CD14-positive monocyte (primary cell): ENCODE data around the gene SLC38A5. TPM values are rescaled to one million over a fixed set of nuclear protein-coding genes. Genes with fewer than 3 reads are reported as not detected.

ENCODE experiments used
- DNase-seq, 3 donors: peaks; one replicate each; pipeline ENCODE4 v3.0.0-alpha.2; 2011 to 2022
- H2AFZ ChIP-seq: 2 replicates; pipeline ENCODE4 v1.6.0; 2012; ENCODE audit warnings: mild to moderate bottlenecking, low read depth, low read length, inconsistent platforms; ENCODE audit not compliant: insufficient read depth, poor library complexity, severe bottlenecking
- H3K27ac ChIP-seq, 2 donors: 1 replicate in 1 of 2; 2 replicates in 1 of 2; pipeline ENCODE4 v1.5.1; 2012 to 2013; ENCODE audit warnings: low read length in 2 of 2, control low read depth in 1 of 2, inconsistent platforms in 1 of 2, low read depth in 1 of 2, mild to moderate bottlenecking in 1 of 2
- H3K27me3 ChIP-seq, 2 donors: one replicate each; pipeline versions ENCODE4 v1.6.0 to v1.6.1; 2011 to 2013; ENCODE audit warnings: low read length in 2 of 2; ENCODE audit not compliant: control insufficient read depth in 2 of 2, insufficient read depth in 2 of 2
- H3K36me3 ChIP-seq, 2 donors: replicated peaks in 1 of 2; 1 replicate in 1 of 2; 2 replicates in 1 of 2; pipeline versions ENCODE4 v1.5.1 to v1.6.1; 2012 to 2013; ENCODE audit warnings: low read length in 2 of 2, control low read depth in 1 of 2, inconsistent platforms in 1 of 2, mild to moderate bottlenecking in 1 of 2; ENCODE audit not compliant: insufficient read depth in 2 of 2, control insufficient read depth in 1 of 2
- H3K4me1 ChIP-seq, 2 donors: 1 replicate in 1 of 2; 2 replicates in 1 of 2; pipeline versions ENCODE4 v1.5.1 to v1.6.1; 2012 to 2013; ENCODE audit warnings: low read length in 2 of 2, control low read depth in 1 of 2, inconsistent platforms in 1 of 2, mild to moderate bottlenecking in 1 of 2, moderate library complexity in 1 of 2; ENCODE audit not compliant: insufficient read depth in 2 of 2, control insufficient read depth in 1 of 2
- H3K4me2 ChIP-seq: replicated peaks from 2 replicates; pipeline ENCODE3; 2012; ENCODE audit warnings: low read length, moderate library complexity, mild to moderate bottlenecking; ENCODE audit not compliant: poor library complexity, severe bottlenecking; ENCODE audit errors: extremely low read depth
- H3K4me3 ChIP-seq, 3 experiments: fragments of 200-600 bp in 1 of 3; sonication (generic) in 1 of 3; replicated peaks in 1 of 3; 1 replicate in 2 of 3; 2 replicates in 1 of 3; pipeline ENCODE4 v1.5.1; 2011 to 2013; ENCODE audit warnings: low read length in 3 of 3, mild to moderate bottlenecking in 3 of 3, control low read depth in 2 of 3, low read depth in 2 of 3, inconsistent platforms in 1 of 3, moderate library complexity in 1 of 3
- H3K79me2 ChIP-seq: 2 replicates; pipeline ENCODE4 v1.6.0; 2012; ENCODE audit warnings: mild to moderate bottlenecking, control low read depth, inconsistent platforms, low read length, moderate library complexity; ENCODE audit not compliant: insufficient read depth
- H3K9ac ChIP-seq: 2 replicates; pipeline ENCODE4 v1.6.0; 2017; ENCODE audit warnings: low read length, mild to moderate bottlenecking; ENCODE audit not compliant: insufficient read depth, poor library complexity, severe bottlenecking
- H3K9me3 ChIP-seq, 2 donors: replicated peaks in 1 of 2; 1 replicate in 1 of 2; 2 replicates in 1 of 2; pipeline versions ENCODE4 v1.5.1 to v1.6.1; 2012 to 2013; ENCODE audit warnings: low read length in 2 of 2, control low read depth in 1 of 2; ENCODE audit not compliant: control insufficient read depth in 1 of 2, insufficient read depth in 1 of 2
- H4K20me1 ChIP-seq: 2 replicates; pipeline ENCODE4 v1.6.0; 2012; ENCODE audit warnings: mild to moderate bottlenecking, low read length, control low read depth, moderate library complexity; ENCODE audit not compliant: insufficient read depth
- H3K27ac Mint-ChIP-seq, 7 donors: one replicate each; pipeline ENCODE4 v1.8.0; 2020; ENCODE audit warnings: mild to moderate bottlenecking in 7 of 7, mixed read lengths in 7 of 7, moderate library complexity in 6 of 7, inconsistent platforms in 2 of 7
- H3K27me3 Mint-ChIP-seq, 3 donors: one replicate each; pipeline ENCODE4 v1.8.0; 2021 to 2022; ENCODE audit warnings: low read depth in 3 of 3, mild to moderate bottlenecking in 3 of 3, mixed read lengths in 3 of 3, moderate library complexity in 3 of 3, inconsistent platforms in 1 of 3
- H3K36me3 Mint-ChIP-seq, 2 donors: one replicate each; pipeline ENCODE4 v1.8.0; 2020; ENCODE audit warnings: mixed read lengths in 2 of 2, inconsistent platforms in 1 of 2, mild to moderate bottlenecking in 1 of 2
- H3K4me1 Mint-ChIP-seq: one replicate; pipeline ENCODE4 v1.8.0; 2020; ENCODE audit warnings: mild to moderate bottlenecking, mixed read lengths
- H3K4me3 Mint-ChIP-seq, 2 donors: one replicate each; pipeline ENCODE4 v1.8.0; 2020; ENCODE audit warnings: mild to moderate bottlenecking in 2 of 2, mixed read lengths in 2 of 2, moderate library complexity in 1 of 2
- H3K9me3 Mint-ChIP-seq, 7 donors: one replicate each; pipeline ENCODE4 v1.8.0; 2020 to 2022; ENCODE audit warnings: mixed read lengths in 7 of 7, mild to moderate bottlenecking in 6 of 7, moderate library complexity in 6 of 7, inconsistent platforms in 2 of 7
- WGBS: methylation state at CpG from one replicate; pipeline ENCODE4 v1.1.5; 2013; ENCODE audit warnings: missing lambda C conversion rate; ENCODE audit not compliant: insufficient coverage; 5-methylcytosine and 5-hydroxymethylcytosine counted together
- intact Hi-C, 2 donors: fragments of 100-400 bp; cut with micrococcal nuclease; formaldehyde crosslinking; loops; one replicate each; pipeline versions ENCODE4 v1.15.0 to v1.15.1; 2023
- polyA plus RNA-seq, 3 donors: library from polyadenylated mRNA; depleted of rRNA in 1 of 3; unstranded in 2 of 3; stranded (reverse) in 1 of 3; fragments of 300-500 nt in 2 of 3; fragments of >200 nt in 1 of 3; fragmentation: Illumina TruSeq in 2 of 3; gene quantifications; 1 replicate in 2 of 3; 2 replicates in 1 of 3; pipeline ENCODE4 v1.2.3, GENCODE V29; 2012 to 2021
- TF ChIP-seq, protein P1 (sequence below): fragments of 200-600 bp; IDR thresholded peaks from one replicate; pipeline ENCODE4 v1.8.0; 2022; ENCODE audit warnings: antibody characterized with exemption, mild to moderate bottlenecking

SLC38A5 gene
- polyA plus RNA-seq, 3 donors, result 0.60 to 0.94 (median 0.69) TPM

DNA sequence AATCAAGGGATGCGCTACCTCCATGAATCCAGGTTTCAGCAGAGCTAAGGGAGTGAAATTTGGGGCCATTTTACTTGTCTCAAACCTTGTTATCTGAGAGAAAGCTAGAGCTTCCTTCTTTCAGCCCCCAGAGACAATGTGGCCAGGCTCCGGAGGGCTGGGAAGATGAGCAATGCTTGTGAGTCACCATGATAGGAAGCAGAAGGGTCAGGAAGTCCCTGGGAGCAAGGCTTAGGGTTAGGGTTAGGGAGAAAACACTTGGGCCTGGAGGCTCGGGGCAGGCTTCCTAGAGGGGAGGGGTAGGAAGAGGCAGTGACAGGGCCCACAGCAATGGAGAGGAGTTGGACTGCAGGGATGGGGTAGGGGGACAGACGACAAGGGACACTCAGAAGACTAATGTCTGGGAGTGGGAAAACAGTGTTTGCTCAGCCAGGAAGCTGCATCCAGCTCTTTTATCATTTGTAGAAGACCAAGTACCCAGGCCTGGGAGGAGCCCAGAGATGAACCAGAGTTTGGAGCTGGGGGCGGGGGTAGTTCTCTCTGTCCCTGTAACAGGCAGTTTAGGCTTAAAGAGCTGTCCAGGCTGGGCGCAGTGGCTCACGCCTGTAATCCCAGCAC is 22.3 kb upstream of the SLC38A5 start:
- peak overlapping the region; percentile 58 to 91 (median 83) for H3K27ac Mint-ChIP-seq
- no peak overlapping the region for H3K9ac ChIP-seq
- H4K20me1 ChIP-seq, result no peaks in the 10 kb centered on the region
- H3K4me3 Mint-ChIP-seq, result no peak overlapping the region
- no peaks in the 10 kb centered on the region for H3K27me3 ChIP-seq
- no peak overlapping the region for H3K4me2 ChIP-seq
- intact Hi-C loops, result no loop called here
- TF ChIP-seq, protein P1, sequence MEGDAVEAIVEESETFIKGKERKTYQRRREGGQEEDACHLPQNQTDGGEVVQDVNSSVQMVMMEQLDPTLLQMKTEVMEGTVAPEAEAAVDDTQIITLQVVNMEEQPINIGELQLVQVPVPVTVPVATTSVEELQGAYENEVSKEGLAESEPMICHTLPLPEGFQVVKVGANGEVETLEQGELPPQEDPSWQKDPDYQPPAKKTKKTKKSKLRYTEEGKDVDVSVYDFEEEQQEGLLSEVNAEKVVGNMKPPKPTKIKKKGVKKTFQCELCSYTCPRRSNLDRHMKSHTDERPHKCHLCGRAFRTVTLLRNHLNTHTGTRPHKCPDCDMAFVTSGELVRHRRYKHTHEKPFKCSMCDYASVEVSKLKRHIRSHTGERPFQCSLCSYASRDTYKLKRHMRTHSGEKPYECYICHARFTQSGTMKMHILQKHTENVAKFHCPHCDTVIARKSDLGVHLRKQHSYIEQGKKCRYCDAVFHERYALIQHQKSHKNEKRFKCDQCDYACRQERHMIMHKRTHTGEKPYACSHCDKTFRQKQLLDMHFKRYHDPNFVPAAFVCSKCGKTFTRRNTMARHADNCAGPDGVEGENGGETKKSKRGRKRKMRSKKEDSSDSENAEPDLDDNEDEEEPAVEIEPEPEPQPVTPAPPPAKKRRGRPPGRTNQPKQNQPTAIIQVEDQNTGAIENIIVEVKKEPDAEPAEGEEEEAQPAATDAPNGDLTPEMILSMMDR, result no peak
- H3K4me3 ChIP-seq, result no peak overlapping the region
- H3K27me3 Mint-ChIP-seq, result peaks cover 0 to 9% (median 2%) of the 10 kb centered on the region in 3 donors
- H2AFZ ChIP-seq, result peak overlapping the region; percentile 61
- H3K4me1 ChIP-seq, result peaks cover 10 to 12% of the 10 kb centered on the region in 2 donors
- 0% methylated on average over 1 of the region's 7 CpGs for WGBS
- peaks cover 13% of the 10 kb centered on the region for H3K4me1 Mint-ChIP-seq
- H3K36me3 Mint-ChIP-seq, result no peaks in the 10 kb centered on the region
- H3K36me3 ChIP-seq, result no peaks in the 10 kb centered on the region
- peak; percentile 54 to 78 (median 60) for DNase-seq
- no peaks in the 10 kb centered on the region for H3K9me3 ChIP-seq
- peaks cover 0 to 3% (median 0%) of the 10 kb centered on the region in 7 donors for H3K9me3 Mint-ChIP-seq
- no peaks in the 10 kb centered on the region for H3K79me2 ChIP-seq
- peak overlapping the region; percentile 25 to 62 for H3K27ac ChIP-seq

- intact Hi-C loops, result no loop called here
- H3K36me3 Mint-ChIP-seq, result no peaks in the 10 kb centered on the region
- peaks cover 0 to 5% (median 1%) of the 10 kb centered on the region in 3 donors for H3K27me3 Mint-ChIP-seq
- H3K9me3 Mint-ChIP-seq, result peaks cover 0 to 3% (median 0%) of the 10 kb centered on the region in 7 donors
- Histone ChIP-seq H4K20me1 (no peaks in the 10 kb centered on the region), H3K9ac (no peak overlapping the region), H3K36me3 (no peaks in the 10 kb centered on the region), H3K9me3 (no peaks in the 10 kb centered on the region), H3K4me2 (no peak overlapping the region), H3K4me3 (no peak overlapping the region), H3K79me2 (no peaks in the 10 kb centered on the region), H3K27ac (peak overlapping the region in 1 of 2 donors; percentile 62), H2AFZ (peak overlapping the region; percentile 61), H3K27me3 (no peaks in the 10 kb centered on the region), H3K4me1 (peaks cover 10 to 12% of the 10 kb centered on the region in 2 donors)
- no peak overlapping the region for H3K4me3 Mint-ChIP-seq
- WGBS, result 100% methylated on average over 1 of the region's 9 CpGs
- H3K27ac Mint-ChIP-seq, result peak overlapping the region in 6 of 7 donors; percentile 58 to 91 (median 82)
- peaks cover 16% of the 10 kb centered on the region for H3K4me1 Mint-ChIP-seq
- TF ChIP-seq, protein P1, result no peak
- DNase-seq, result no peak
Measured at GRCh38 chrX:48491809-48492208, 21.7 kb upstream of the SLC38A5 start.
